GM18526 (cell line): ENCODE measurements around the gene RIMS4.

Experiments used
- POLR2A ChIP-seq: IDR thresholded peaks from 3 replicates; pipeline ENCODE4 v1.6.1; 2011; ENCODE audit not compliant: insufficient read length; ENCODE audit errors: extremely low read depth

The RIMS4 gene

DNA sequence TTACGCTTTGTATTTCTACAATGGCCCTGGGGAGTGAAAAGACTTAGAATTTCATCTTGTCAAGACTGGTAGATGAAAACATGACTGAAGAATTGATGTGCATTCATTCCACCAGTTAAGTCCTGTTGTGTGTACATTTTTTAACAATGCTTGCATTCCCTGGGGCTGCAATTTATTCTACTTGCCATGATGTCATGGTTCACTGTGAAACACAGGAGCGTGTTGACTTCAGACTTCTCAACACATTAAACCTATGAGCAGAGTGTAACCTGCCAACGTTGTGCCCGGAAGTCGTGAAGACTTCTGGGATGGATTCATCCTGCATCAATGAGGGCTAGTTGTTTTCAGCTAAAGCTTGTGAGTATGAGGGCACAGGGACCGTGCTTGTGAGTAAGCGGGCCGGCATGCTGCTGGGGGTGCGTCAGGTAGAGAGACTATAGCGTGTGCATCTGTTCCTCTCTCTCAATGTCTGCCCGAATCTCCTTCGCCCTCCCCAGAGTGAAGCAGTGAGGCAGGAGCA, 26.3 kb upstream of the RIMS4 start:
- TF ChIP-seq POLR2A = no peak

DNA sequence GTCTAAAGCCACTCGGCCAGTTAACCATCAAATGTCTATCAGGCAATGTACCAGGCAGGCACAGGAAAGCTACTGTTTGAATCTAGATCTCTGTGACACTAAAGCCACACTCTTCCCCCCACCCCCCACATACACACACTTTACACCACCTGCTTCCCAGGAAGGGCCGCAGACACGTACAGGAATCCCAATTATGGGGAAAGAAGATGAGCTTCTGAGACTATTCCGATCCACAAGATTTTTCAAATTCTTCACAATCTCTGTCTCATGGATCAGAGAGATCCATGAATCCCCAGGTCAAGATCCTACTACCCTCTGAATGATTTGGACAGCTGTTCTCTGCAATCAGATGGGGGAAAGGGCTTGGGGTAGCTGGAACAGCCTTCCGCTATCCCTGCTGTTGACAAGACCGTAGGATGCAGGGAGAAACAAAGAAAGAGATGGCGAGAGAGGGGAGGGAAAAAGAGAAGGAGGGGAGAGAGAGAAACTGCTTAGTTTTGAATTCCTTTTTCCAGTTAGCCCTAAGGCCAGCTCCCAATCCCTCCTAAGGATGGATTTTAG, 25.4 kb upstream of the RIMS4 start:
- no peak for TF ChIP-seq POLR2A

- no peak for TF ChIP-seq POLR2A
Measured at GRCh38 chr20:44835116-44835515, 24.8 kb upstream of the RIMS4 start.

DNA sequence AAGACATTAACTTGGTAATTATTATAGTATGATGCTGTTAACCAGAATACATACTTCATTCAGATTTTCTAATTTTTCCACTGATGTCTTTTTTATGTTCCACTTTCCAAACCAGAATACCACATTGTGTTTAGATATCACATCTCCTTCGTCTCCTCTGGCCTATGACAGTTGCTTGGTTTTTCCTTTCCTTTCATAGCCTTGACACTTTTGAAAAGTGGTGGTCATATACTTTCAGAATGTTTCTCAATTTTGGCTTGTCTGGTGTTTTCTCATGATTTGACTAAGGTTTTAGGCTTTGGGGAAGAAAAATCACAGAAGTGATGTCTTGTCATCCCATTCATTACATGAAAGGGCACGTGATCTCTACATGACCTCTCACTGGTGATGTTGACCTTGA, 24.3 kb upstream of the RIMS4 start:
- TF ChIP-seq POLR2A = no peak

DNA sequence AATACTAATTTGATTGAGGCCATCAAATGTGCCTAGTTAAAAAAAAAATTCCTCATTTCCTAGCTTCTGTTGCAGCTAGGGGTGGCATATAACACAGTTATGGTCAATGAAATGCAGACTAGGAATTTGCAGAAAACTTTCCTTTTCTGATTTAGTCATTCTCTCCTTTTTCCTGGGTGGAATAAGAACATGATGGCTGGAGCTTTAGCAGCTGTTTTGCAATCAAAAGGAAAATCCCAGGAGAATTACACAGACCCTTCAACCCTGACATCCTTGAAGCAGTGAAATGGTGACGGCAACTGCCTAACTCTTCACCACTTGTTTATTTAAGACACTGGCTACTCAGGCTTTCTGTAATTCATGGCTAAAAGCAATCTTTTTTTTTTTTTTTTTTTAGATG, 23.1 kb upstream of the RIMS4 start:
- no peak for TF ChIP-seq POLR2A

GRCh38 chr20:44832724-44833123, 22.4 kb upstream of the RIMS4 start:
- TF ChIP-seq POLR2A = no peak

DNA sequence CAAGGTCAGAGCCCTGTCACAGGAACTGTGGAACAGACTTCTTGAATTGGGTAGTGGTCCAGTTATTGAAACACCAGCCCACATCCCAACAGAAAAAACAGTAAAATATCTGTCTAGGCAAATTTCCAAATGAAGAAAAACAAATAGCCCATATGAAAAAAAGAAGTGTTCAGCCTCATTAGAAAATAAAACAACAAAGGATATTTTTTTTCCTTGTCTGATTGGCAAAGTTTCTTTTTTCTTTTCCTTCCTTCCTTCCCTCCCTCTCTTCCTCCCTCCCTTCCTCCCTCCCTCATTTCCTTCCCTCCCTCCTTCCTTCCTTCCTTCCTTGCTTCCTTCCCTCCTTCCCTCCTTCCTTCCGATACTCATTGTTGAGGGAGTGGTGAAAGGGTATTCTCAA, 20.6 kb upstream of the RIMS4 start:
- no peak for TF ChIP-seq POLR2A

DNA sequence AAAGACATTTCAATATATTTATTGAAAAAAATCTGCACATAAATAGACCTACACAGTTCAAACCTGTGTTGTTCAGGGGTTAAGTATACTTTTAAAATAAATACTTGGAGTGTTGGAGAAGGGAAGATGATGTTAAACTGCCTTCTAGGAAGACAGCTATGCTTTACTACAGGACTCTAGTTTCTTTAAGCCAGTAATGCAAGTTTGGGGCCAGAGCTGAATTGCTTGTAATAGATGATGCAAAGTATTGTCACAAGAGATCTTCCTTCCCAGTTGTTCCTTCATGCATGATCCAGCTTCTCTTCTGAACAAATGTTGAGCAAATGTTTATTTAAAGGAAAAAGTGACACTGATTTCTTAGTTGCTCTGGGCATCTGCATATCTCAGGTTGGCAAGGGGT, 20.2 kb upstream of the RIMS4 start:
- TF ChIP-seq POLR2A = no peak

DNA sequence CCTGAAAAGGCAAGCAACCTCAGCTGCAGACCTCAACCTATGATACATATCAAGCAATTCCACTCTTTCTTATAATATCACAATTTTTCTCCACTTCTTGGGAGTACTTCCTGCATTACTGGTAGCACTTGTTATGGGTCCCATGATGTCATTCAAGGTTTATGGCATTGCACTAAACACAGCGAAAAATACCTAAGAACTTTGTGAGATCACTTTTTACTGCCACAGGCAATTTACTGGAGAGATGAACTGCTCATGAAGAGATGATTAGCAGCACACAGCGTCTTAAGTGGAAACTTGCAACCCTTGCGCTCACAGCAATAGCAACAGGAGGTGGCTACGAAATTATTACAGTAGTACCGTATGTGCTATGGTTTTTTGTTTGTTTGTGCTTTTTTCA, 19.3 kb upstream of the RIMS4 start:
- no peak for TF ChIP-seq POLR2A

DNA sequence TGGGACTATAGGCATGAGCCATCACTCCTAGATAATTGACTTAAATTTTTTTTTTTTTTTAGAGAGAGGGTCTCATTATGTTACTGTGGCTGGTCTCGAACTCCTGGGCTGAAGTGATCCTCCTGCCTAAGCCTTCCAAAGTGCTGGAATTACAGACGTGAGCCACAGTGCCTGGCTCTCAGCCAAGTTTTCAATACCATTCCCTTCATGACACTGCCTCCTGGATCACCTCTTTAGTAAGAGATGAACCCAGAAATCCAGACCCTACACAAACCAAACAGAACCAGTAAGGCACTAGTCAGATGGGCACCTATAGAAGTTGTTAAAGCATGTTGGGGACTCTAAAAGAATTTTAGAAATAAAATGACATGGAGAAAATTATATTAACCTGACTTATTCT, 18.3 kb upstream of the RIMS4 start:
- TF ChIP-seq POLR2A = no peak

GRCh38 chr20:44827401-44827800, 17.1 kb upstream of the RIMS4 start:
- no peak for TF ChIP-seq POLR2A

DNA sequence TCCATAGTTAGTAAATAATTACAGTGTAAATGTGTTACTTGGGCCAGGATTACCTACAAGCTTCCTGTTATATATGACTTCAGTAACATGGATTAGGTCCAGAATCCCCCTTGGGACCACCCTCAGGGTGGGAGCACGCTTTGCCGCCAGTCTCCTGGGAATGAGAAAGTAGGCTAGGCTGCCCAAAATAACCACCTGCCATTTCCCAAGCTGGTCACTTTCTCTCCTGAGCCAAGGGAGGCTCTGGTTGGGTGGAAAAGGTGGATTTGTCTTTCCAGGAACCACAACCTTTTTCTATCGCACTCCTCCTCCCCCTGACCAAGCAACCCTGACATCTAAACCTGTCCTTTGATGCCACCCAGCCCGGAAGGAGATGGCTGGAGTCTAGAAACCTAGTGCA, 9.6 kb upstream of the RIMS4 start:
- TF ChIP-seq POLR2A = no peak

DNA sequence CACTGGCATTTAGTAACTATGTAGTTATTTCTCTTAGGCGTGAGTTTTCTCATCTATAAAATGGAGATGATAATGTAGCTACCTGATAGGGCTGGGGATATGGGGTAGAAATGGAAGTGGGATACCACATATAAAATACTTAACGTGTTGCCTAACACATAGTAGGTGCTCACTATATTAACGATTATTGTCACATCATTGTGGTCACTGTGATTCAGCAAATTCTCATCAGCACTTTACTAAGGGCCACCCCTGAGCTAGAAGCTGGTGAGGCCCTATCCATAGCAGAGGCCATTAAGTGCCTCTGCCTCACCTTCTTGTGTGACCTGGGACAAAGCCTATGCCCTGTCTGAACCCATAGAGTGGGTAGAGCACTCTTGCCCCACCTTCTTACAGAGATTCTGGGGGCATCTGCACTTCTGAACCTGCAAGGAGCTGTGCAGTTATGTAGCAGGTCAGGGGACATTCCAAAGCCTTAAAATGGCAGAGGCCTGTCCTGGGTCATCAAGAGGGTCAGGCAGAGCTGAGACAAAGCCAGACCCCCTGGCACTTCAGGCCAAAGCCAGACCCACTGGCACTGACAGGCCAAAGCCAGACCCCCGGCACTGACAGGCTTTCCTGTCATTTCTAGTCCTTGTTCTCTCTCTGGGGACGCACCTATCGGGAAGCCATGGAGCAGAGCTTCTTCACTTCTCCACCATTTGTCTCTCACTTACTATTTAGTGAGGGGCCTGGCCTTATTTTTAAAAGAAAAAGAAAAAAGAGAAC, 7.0 kb upstream of the RIMS4 start:
- TF ChIP-seq POLR2A = no peak

DNA sequence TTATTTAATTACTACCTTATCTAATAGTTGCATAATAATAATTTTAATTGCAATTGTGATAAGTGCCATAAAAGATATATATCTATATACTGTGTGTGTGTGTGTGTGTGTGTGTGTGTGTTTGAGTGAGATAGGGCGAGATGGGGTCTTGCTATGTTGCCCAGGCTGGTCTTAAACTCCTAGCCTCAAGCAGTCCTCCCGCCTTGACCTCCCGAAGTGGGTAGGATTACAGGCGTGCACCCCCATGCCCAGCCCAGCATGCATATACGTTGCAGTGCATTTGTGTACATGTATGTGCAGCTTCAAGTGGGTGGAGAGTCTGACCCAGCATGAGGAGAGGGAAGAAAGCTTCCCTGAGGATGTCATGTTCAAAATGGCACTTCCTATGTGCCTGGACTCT, 4.6 kb upstream of the RIMS4 start:
- TF ChIP-seq POLR2A = no peak

GRCh38 chr20:44811150-44811685, 872 bp upstream of the RIMS4 start:
- TF ChIP-seq POLR2A = no peak

DNA sequence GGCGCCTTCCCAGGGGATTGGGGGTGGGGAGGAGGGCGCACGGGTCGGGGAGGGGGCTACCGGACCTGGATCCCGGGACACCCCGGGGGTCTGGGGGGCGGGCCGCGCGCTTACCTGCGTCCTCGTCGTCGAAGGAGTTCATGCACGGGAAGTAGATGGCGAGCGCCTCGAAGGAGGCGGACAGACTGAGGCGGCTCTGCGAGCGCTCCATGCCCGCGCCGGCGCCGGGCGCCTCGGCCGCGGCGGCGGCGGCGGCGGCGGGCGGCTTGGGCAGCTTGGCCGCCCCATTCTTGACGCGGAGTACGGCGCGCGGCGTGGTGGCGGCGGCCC, 320 bp downstream of the RIMS4 start:
- TF ChIP-seq POLR2A = no peak
